Astrocyte of the cerebellum (primary cell): ENCODE results near the gene JAML.
A peak's percentile ranks its signal among the peaks of the same experiment; 100 is the strongest.

ENCODE experiments used
- DNase-seq: peaks from one replicate; pipeline ENCODE4 v3.0.0-alpha.2; 2011; ENCODE audit warnings: low read depth
- H3K4me3 ChIP-seq: 2 replicates; pipeline ENCODE4 v1.5.1; 2011; ENCODE audit warnings: mild to moderate bottlenecking, low read depth, low read length, moderate library complexity
- CTCF ChIP-seq: IDR thresholded peaks from 2 replicates; pipeline ENCODE4 v1.5.1; 2012; ENCODE audit warnings: low read length, low read depth, moderate library complexity, mild to moderate bottlenecking; ENCODE audit errors: missing control alignments
- in situ Hi-C: cut with HindIII; loops from 2 replicates; pipeline ENCODE4 v1.10.0; 2017; ENCODE audit warnings: low sequenced_read_pairs

Gene JAML

GRCh38 chr11:118202599-118203422 is 22.0 kb downstream of the JAML start:
- in situ Hi-C loops = no loop called here

GRCh38 chr11:118201966-118202365 is 22.8 kb downstream of the JAML start:
- no peak for DNase-seq
- no peak overlapping the region for H3K4me3 ChIP-seq

More at GRCh38 chr11:118202599-118203422, 22.0 kb downstream of the JAML start:
- DNase-seq = no peak
- no peak overlapping the region for H3K4me3 ChIP-seq
- no peak for TF ChIP-seq CTCF

GRCh38 chr11:118200901-118201680 is 23.7 kb downstream of the JAML start:
- no peak for TF ChIP-seq CTCF
- no peak overlapping the region for H3K4me3 ChIP-seq
- DNase-seq = no peak
- in situ Hi-C loops = no loop called here

More at GRCh38 chr11:118201966-118202365, 22.8 kb downstream of the JAML start:
- no peak for TF ChIP-seq CTCF
- in situ Hi-C loops = no loop called here

- TF ChIP-seq CTCF = no peak
- DNase-seq = no peak
- in situ Hi-C loops = no loop called here
- no peak overlapping the region for H3K4me3 ChIP-seq
These were observed 24.3 kb downstream of the JAML start for GRCh38 chr11:118200497-118200896.

- TF ChIP-seq CTCF = no peak
- in situ Hi-C loops = no loop called here
- H3K4me3 ChIP-seq = no peak overlapping the region
- no peak for DNase-seq
These were observed 25.7 kb downstream of the JAML start for GRCh38 chr11:118199135-118199534.

- H3K4me3 ChIP-seq = no peak overlapping the region
- in situ Hi-C loops = no loop called here
- DNase-seq = no peak
- peak; percentile 63 for TF ChIP-seq CTCF
These were observed 26.4 kb downstream of the JAML start for GRCh38 chr11:118198370-118198769.
